Measurements from ENCODE around the gene SPATA25.
"Not testable (repeated sequence)": the region's sequence is repeated elsewhere in the genome, so short reads cannot be mapped to it uniquely, and the experiment has no call there.

Gene SPATA25, protein sequence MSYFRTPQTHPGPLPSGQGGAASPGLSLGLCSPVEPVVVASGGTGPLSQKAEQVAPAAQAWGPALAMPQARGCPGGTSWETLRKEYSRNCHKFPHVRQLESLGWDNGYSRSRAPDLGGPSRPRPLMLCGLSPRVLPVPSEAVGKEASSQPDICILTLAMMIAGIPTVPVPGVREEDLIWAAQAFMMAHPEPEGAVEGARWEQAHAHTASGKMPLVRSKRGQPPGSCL

DNA sequence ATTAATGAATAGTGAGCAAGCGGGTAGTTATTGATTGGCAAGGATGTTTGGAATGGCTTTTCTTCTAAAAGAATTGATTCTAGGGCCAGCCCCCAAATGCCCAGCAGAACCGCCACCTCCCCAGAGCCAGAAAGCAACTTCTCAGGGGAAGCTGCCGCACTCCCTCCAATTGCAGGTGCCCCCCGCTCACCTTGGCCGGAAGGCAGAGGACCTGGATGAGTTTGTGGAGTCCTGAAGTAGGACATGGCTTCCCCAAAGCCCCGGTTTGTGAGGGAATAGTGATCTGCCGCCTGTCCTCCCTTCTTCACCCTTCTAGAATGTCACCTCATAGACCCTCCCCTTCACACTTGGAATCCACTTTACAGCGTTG lies at the start of gene SPATA25:
Gene SPATA25, minus strand, starts transcription at position 277 of the 370 bp plus-strand sequence. Its CDS starts 32 bp downstream, at position 245.
- no peak for DNase-seq

DNA sequence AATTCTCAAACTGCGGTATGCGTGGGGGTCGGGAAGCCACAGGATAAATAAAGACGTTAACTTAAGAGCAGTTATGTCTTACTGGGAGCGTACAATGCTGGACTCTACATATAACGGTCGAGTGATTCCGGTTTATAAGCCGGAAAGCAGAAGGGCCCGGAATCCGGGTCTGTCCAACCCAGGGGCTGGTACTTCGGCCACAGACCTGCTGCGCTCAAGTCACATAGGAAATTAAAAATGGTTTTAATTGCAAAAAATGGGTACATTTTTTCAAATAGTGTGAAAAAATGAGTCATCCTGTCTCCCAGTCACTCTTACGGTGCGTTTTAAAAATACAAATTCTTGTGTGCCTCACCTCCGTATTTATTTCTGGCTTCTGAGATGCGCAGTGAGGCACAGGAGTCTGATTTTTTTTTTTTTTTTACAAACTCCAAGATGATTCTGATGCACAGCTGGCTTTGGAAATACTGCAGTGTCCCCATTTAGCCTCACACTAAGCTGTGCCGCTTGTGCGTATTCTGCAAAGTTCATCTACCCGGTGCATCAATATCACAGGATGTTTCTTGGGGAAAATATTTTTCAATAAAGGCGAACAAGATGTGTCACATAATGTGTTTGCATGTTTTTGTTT lies 48.1 kb upstream of the SPATA25 start:
- no peak for DNase-seq

DNA sequence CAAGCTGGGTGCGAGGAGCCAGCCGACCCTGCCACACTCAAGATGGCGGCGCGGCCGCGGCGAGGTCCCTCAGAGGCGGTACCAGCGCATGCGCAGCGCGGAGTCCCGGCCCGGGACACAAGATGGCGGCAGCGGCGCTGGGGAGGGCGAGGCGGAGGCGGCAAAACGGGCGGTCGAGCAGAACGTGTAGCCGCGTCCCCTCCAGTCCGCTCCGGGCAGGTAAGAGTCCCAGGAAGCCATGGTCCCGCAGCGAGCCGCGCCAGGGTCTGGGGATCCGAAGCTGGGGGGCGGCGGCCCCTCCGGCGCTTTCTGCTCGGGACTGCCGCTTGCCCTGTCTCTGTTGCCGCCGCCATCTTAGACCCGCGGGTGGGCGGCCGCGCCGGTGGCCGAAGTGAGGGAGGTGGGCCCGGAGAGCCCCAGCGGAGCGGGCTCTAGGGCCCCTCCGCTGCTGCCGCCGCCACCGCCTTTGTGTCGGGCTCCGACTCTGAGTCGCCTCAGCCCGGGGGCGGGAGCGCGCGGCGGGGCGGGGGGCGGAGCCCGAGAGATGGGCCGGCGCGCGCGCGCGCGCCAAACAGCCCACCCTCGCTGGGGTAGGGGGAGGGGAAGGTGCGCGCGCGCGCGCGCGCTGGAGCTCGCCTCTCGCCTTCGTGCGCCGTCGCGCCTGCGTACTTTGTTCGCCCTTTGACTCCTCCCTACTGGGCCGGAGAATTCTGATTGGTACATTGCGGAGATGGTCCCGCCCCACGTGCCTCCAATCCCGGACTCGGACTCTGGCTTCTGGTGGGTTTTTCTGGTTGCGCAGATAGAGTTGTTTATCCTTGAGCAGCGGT lies 47.4 kb upstream of the SPATA25 start, which contains the start of gene PCIF1:
Gene PCIF1, plus strand, starts transcription at position 98 of the 830 bp plus-strand sequence. CDS start 4,317 bp downstream, outside the sequence.
- peak; percentile 88 for DNase-seq

GRCh38 chr20:45934046-45934585 lies 46.7 kb upstream of the SPATA25 start:
- no peak for DNase-seq

- peak; percentile 75 for DNase-seq
These were observed 46.0 kb upstream of the SPATA25 start for GRCh38 chr20:45933266-45934045.

- DNase-seq: not testable (repeated sequence)
These were observed 44.3 kb upstream of the SPATA25 start for GRCh38 chr20:45931680-45932079.

DNA sequence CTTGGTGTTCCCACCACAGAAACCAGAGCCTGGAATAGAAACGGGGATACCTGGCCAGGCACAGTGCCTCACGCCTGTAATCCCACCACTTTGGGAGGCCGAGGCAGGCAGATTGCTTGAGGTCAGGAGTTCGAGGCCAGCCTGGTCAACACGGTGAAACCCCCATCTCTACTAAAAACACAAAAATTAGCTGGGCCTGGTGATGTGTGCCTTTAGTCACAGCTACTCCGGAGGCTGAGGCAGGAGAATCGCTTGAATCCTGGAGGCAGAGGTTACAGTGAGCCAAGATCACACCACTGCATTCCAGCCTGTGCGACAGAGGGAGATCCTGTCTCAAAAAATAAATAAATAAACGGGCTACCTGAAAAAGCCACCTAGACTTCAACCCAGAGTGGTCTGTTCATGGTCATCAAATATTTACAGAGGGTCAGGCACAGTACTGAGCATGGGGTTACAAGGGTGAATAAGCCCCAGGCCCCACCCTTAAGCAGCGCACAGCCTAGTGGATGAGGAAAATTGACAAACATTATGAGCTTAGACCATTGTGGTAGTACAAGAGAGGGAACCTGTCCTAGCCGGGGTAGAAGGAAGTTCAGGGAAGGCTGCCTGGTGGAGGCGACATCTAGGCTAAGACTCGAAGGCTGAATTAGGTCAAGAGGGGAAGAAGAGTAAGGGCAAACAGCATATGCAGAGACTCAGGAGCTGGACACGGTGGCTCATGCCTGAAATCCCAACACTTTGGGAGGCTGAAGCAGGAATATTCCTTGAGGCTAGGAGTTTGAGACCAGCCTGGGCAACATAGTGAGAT lies 39.9 kb upstream of the SPATA25 start:
- DNase-seq: no peak

- DNase-seq: no peak
These were observed 39.3 kb upstream of the SPATA25 start for GRCh38 chr20:45926731-45927070.

DNA sequence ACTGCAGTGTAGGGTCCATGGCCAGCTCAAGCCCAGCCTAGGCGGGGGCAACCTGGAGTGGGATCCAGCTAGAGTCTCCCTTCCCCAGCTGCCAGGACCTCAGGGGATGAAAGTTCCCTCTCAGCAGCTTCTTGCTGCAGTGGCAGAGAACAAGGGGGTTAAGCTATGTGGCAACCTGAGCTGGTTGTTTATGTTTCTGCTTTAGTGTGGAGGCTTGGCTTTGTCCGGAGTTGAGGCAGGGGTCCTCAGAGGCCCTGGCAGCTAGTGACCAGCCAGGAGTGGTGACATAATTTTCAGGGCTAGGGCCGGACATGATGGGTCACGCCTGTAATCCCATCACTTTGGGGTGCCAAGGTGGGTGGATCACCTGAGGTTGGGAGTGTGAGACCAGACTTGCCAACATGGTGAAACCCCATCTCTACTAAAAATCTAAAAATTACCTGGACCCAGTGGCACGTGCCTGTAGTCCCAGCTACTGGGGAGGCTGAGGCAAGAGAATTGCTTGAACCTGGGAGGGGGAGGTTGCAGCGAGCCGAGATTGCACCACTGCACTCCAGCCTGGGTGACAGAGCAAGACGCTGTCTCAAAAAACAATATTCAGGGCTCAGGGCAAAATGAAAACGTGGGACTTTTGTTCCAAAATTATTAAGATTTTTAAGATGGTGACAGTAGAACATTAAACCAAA lies 38.5 kb upstream of the SPATA25 start:
- DNase-seq: no peak

DNA sequence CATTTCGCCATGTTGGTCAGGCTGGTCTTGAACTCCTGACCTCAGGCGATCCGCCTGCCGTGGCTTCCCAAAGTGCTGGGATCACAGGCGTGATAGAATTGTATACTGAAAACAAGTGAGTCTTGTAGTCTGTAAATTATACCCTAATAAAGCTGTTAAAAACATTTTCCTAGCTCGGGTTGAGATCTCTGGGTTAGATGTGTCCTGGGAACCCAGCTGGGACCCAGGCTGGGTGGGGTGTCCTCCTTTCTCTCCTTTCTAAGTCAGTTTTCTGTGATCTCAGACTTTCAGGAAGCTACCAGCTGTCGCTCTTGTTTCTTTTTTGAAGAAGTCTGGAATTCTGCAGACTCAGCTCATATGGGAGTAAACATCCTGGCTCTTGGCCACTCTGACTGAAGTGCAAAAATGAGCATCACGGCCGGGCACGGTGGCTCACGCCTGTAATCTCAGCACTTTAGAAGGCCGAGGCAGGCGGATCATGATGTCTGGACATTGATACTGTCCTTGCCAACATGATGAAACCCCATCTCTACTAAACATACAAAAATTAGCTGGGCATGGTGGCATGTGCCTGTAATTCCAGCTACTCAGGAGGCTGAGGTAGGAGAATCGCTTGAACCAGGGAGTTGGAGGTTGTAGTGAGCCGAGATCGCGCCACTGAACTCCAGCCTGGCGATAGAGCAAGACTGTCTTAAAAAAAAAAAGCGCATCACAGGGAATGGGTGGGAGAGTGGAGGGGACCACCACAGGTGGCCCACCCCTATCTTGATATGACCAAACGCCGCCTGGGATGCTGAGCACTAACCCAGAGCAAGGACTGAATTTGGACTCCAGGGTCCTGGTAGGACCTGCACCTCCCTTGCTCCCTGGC lies 37.2 kb upstream of the SPATA25 start:
- DNase-seq: no peak

GRCh38 chr20:45921337-45922189 lies 34.1 kb upstream of the SPATA25 start:
- no peak for DNase-seq

DNA sequence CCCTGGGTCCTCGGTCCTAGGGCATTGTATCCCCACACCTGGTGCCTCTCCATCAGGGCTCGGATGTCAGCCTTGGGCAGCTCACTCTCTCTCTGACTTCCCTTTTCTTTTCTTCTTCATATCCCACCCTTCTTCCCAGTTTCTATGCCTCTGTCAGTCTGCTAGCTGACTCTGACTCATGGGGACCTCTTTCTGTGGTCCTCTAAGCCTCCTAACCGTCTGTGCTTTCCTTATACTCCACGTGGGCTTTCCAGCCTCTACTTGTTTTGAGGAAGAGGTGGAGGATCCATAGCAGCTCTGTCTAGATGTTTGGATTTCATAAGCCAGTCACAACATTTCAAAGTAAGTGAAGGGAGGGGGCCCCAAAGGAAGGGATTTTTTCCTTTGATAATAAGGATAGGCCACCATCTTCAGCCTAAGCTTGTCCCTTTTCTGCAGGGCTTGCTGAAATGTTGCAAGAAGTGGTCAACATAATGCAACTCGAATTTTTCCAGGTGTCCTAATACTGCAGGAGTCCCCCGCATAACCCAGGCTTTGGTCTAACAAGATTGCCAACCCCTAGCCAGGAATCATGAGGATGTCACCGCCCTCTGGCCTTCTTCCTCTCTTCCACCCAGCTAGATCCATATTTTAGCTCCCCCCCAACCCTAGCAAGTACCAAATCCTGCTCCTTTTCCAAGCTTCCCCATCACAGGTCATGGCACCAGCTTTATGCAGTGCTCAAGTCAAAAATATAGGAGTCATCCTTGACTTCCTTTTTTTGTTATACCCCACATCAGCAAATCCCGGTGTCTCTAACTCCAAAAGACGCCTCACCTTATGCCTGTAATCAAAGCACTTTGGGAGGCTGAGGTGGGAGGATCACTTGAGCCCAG lies 33.3 kb upstream of the SPATA25 start:
- no peak for DNase-seq

DNA sequence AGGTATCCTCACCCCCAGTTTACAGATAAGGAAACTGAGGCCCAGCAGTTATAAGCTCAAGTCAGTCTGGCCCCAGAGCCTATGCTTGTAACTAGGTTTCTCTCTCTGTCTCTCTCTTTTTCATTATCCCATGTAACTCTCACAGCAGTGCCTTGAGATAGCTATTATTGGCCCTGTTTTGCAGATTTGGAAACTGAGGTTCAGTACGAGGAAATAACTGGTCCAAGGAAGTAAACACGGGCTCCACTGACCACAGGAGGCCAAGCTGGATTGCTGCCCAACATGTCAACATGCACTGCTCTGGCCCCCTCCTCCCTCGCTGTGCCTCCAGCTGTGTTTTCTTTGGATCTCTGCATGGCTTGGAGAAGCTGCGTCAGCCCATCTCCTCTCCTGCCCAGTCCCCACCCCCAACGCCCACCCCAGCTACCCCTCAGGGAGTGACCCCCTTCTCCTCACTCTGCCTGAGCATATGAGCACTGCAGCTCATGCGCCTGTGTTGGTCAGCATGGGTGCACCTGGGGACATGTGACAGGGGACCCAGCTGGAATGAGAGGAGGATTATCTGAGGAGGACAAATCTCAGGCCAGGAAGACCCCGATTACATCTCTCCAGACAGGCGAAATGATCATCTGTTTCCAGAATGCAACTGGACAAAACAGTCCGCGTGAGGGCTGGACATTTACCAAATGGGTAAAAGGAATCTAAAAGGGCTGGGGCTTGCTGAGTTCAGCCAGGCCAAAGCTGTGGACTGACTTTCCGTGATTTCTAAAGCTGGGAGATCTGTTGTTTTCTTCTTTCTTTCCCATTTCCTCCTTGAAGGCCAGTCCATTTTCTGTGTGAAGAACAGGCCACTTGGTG lies 32.3 kb upstream of the SPATA25 start:
- no peak for DNase-seq

DNA sequence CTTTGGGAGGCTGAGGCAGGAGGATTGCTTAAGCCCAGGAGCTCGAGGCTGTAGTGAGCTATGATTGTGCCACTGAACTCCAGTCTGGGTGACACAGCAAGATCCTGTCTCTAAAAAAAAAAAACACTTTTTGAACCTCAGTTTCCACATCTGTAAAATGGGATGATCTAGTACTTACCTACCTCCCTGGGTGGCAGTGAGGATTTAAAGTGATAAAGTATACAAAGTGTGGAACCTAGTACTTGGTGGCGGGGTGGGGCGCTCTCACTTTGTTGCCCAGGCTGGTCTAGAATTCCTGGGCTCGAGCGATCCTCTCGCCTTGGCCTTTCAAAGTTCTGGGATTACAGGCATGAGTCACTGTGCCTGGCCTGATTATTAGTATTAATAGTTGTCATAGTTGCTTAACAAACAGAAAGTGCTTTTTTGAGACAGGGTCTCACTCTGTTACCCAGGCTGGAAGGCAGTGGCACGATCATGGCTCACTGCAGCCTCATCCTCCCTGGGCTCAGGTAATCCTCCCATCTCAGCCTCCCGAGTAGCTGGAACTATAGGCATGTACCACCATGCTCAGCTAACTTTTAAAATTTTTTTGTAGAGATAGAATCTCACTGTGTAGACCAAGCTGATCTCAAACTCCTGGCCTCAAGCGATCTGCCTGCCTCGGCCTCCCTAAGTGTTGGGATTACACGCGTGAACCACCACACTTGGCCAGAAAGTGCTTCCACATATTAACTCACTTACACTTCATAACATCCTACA lies 31.5 kb upstream of the SPATA25 start:
- DNase-seq: no peak

GRCh38 chr20:45918182-45918737 lies 30.8 kb upstream of the SPATA25 start:
- DNase-seq: no peak

- no peak for DNase-seq
These were observed 30.3 kb upstream of the SPATA25 start for GRCh38 chr20:45917790-45918141.
